CD4-positive, alpha-beta memory T cell (primary cell): ENCODE measurements around the gene ESRRG. TPM values are rescaled to one million over a fixed set of nuclear protein-coding genes. Genes with fewer than 3 reads are reported as not detected.

ENCODE experiments used
- CTCF ChIA-PET: fragments of 350-600 bp; sonication (Branson Sonifier 250); formaldehyde crosslinking; loops from one replicate; lab custom pipeline; 2021; ENCODE audit warnings: inconsistent platforms; ENCODE audit not compliant: partially characterized antibody; lab: Charles Lee
- POLR2A ChIA-PET: fragments of 350-600 bp; sonication (Branson Sonifier 250); formaldehyde crosslinking; loops from one replicate; lab custom pipeline; 2021; ENCODE audit not compliant: partially characterized antibody; lab: Charles Lee
- DNase-seq, 5 donors: peaks; one replicate each; pipeline versions ENCODE4 v3.0.0 to v3.0.0-alpha.2; 2020 to 2022; ENCODE audit warnings: mixed read lengths in 1 of 5
- H3K27ac ChIP-seq: one replicate; pipeline ENCODE4 v1.7.0; 2013; ENCODE audit warnings: low read depth, low read length
- H3K27me3 ChIP-seq: 2 replicates; pipeline ENCODE4 v1.7.0; 2013; ENCODE audit warnings: mild to moderate bottlenecking, low read length, moderate library complexity; ENCODE audit not compliant: insufficient read depth
- H3K36me3 ChIP-seq: 2 replicates; pipeline ENCODE4 v1.7.0; 2013; ENCODE audit warnings: mild to moderate bottlenecking, low read length, moderate library complexity; ENCODE audit not compliant: insufficient read depth
- H3K4me1 ChIP-seq: 2 replicates; pipeline ENCODE4 v1.7.0; 2013; ENCODE audit warnings: mild to moderate bottlenecking, low read length, moderate library complexity; ENCODE audit not compliant: insufficient read depth
- H3K4me3 ChIP-seq, 2 donors: one replicate each; pipeline ENCODE4 v1.7.0; 2013; ENCODE audit warnings: low read length in 2 of 2, mild to moderate bottlenecking in 1 of 2
- H3K9me3 ChIP-seq, 2 donors: one replicate each; pipeline ENCODE4 v1.7.0; 2013; ENCODE audit warnings: low read length in 2 of 2, control low read depth in 1 of 2; ENCODE audit not compliant: control insufficient read depth in 1 of 2
- H3K27ac Mint-ChIP-seq, 7 donors: one replicate each; pipeline ENCODE4 v1.8.0; 2020 to 2021; ENCODE audit warnings: mixed read lengths in 7 of 7, mild to moderate bottlenecking in 6 of 7, inconsistent platforms in 3 of 7, moderate library complexity in 3 of 7
- H3K27me3 Mint-ChIP-seq, 2 donors: one replicate each; pipeline ENCODE4 v1.8.0; 2020 to 2021; ENCODE audit warnings: mixed read lengths in 2 of 2
- H3K36me3 Mint-ChIP-seq, 2 donors: one replicate each; pipeline ENCODE4 v1.8.0; 2020 to 2021; ENCODE audit warnings: mixed read lengths in 2 of 2, inconsistent platforms in 1 of 2, mild to moderate bottlenecking in 1 of 2
- H3K4me1 Mint-ChIP-seq, 4 donors: one replicate each; pipeline ENCODE4 v1.8.0; 2020 to 2021; ENCODE audit warnings: mixed read lengths in 4 of 4, mild to moderate bottlenecking in 1 of 4
- H3K4me3 Mint-ChIP-seq, 8 donors: one replicate each; pipeline ENCODE4 v1.8.0; 2020 to 2021; ENCODE audit warnings: mixed read lengths in 8 of 8, mild to moderate bottlenecking in 7 of 8, moderate library complexity in 6 of 8, inconsistent platforms in 3 of 8
- H3K9me3 Mint-ChIP-seq, 8 donors: one replicate each; pipeline ENCODE4 v1.8.0; 2020 to 2021; ENCODE audit warnings: mixed read lengths in 8 of 8, mild to moderate bottlenecking in 5 of 8, inconsistent platforms in 3 of 8, moderate library complexity in 1 of 8
- intact Hi-C: fragments of 100-400 bp; cut with micrococcal nuclease; formaldehyde crosslinking; loops from one replicate; pipeline ENCODE4 v1.15.1; 2023
- polyA plus RNA-seq, 2 donors: library from polyadenylated mRNA; unstranded; fragments of 300-500 nt; fragmentation: Illumina TruSeq; gene quantifications; one replicate each; pipeline ENCODE4 v1.2.3, GENCODE V29; 2021
- total RNA-seq, 2 experiments: library from RNA; stranded (reverse); gene quantifications; one replicate each; pipeline ENCODE4 v1.2.3, GENCODE V29; 2021

Gene ESRRG
- total and polyA plus RNA-seq, 4 experiments from 2014 or later, result not detected

GRCh38 chr1:216458812-216459211 lies 264.4 kb downstream of the ESRRG start:
- no peak overlapping the region for H3K4me3 Mint-ChIP-seq
- no peak for DNase-seq
- Histone ChIP-seq H3K4me3 (no peak overlapping the region), H3K27ac (no peak overlapping the region), H3K9me3 (no peaks in the 10 kb centered on the region), H3K36me3 (no peaks in the 10 kb centered on the region), H3K27me3 (no peaks in the 10 kb centered on the region), H3K4me1 (no peaks in the 10 kb centered on the region)
- no peaks in the 10 kb centered on the region for H3K36me3 Mint-ChIP-seq
- H3K27me3 Mint-ChIP-seq, result peaks cover 0 to 2% of the 10 kb centered on the region in 2 donors
- H3K9me3 Mint-ChIP-seq, result peaks cover 3 to 17% (median 10%) of the 10 kb centered on the region in 8 donors
- no peaks in the 10 kb centered on the region for H3K4me1 Mint-ChIP-seq
- POLR2A ChIA-PET, result no interaction called here
- intact Hi-C loops, result no loop called here
- CTCF ChIA-PET, result no interaction called here
- H3K27ac Mint-ChIP-seq, result no peak overlapping the region

GRCh38 chr1:216457356-216457755 lies 265.9 kb downstream of the ESRRG start:
- Mint-ChIP-seq H3K36me3 (no peaks in the 10 kb centered on the region), H3K4me3 (no peak overlapping the region), H3K9me3 (peaks cover 0 to 21% (median 10%) of the 10 kb centered on the region in 8 donors), H3K27ac (no peak overlapping the region), H3K27me3 (peaks cover 0 to 2% of the 10 kb centered on the region in 2 donors), H3K4me1 (no peaks in the 10 kb centered on the region)
- no peak for DNase-seq
- intact Hi-C loops, result no loop called here
- CTCF ChIA-PET, result no interaction called here
- Histone ChIP-seq H3K27ac (no peak overlapping the region), H3K4me1 (no peaks in the 10 kb centered on the region), H3K4me3 (no peak overlapping the region), H3K9me3 (no peaks in the 10 kb centered on the region), H3K27me3 (no peaks in the 10 kb centered on the region), H3K36me3 (no peaks in the 10 kb centered on the region)
- POLR2A ChIA-PET, result no interaction called here

GRCh38 chr1:216456682-216457081 lies 266.5 kb downstream of the ESRRG start:
- Histone ChIP-seq H3K4me3 (no peak overlapping the region), H3K27me3 (no peaks in the 10 kb centered on the region), H3K36me3 (no peaks in the 10 kb centered on the region), H3K4me1 (no peaks in the 10 kb centered on the region), H3K27ac (no peak overlapping the region), H3K9me3 (no peaks in the 10 kb centered on the region)
- H3K27me3 Mint-ChIP-seq, result peaks cover 0 to 2% of the 10 kb centered on the region in 2 donors
- POLR2A ChIA-PET, result no interaction called here
- DNase-seq, result no peak
- H3K9me3 Mint-ChIP-seq, result peaks cover 0 to 21% (median 10%) of the 10 kb centered on the region in 8 donors
- no peak overlapping the region for H3K27ac Mint-ChIP-seq
- H3K4me1 Mint-ChIP-seq, result no peaks in the 10 kb centered on the region
- H3K36me3 Mint-ChIP-seq, result no peaks in the 10 kb centered on the region
- intact Hi-C loops, result no loop called here
- CTCF ChIA-PET, result no interaction called here
- H3K4me3 Mint-ChIP-seq, result no peak overlapping the region

- no peaks in the 10 kb centered on the region for H3K27me3 ChIP-seq
- Mint-ChIP-seq H3K27ac (no peak overlapping the region), H3K9me3 (peaks cover 4 to 24% (median 13%) of the 10 kb centered on the region in 8 donors), H3K4me3 (no peak overlapping the region), H3K27me3 (peaks cover 0 to 2% of the 10 kb centered on the region in 2 donors), H3K36me3 (no peaks in the 10 kb centered on the region), H3K4me1 (no peaks in the 10 kb centered on the region)
- intact Hi-C loops, result no loop called here
- no peaks in the 10 kb centered on the region for H3K9me3 ChIP-seq
- ChIA-PET POLR2A (interaction anchor here (0.6 kb wide), 1 partner anchor 120 kb away, joined by 3 read pairs; no protein-coding TSS in a partner anchor), CTCF (no interaction called here)
- no peak for DNase-seq
- no peak overlapping the region for H3K4me3 ChIP-seq
- no peaks in the 10 kb centered on the region for H3K4me1 ChIP-seq
- no peak overlapping the region for H3K27ac ChIP-seq
- H3K36me3 ChIP-seq, result no peaks in the 10 kb centered on the region
These were observed 269.5 kb downstream of the ESRRG start for GRCh38 chr1:216453777-216454176.
